ENCODE data around the gene HMGCR. TPM values are rescaled to one million over a fixed set of nuclear protein-coding genes. Genes with fewer than 3 reads are reported as not detected.

Gene HMGCR
- total RNA-seq, 3 donors from 2014 or later (not counting 1 experiment from before 2014, with no cell fraction given) = 44.2 to 89.5 (median 62.6) TPM

DNA sequence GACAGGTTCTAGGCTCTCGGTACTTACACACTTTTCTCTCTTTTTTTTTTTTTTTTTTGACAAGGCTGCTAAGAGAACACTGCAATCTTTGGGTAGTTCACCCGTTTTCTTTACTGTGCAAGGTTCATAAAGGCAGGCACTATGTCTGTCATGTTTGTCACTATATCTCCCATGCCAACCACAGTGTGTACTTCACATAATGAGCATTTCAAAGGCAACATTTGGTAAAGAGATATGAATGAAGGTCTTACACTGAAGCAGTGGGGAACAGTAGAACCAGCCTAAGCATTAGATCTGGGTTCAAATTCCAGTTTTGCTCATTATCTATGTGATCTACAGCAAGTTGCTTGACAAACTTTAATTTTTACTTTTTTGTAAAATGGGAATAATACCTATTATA, 1.5 kb upstream of the HMGCR start:
- no peaks in the 10 kb centered on the region for H3K36me3 ChIP-seq (ENCODE audit: control insufficient read depth, insufficient read depth, low read length)
- Mint-ChIP-seq H3K36me3 (no peaks in the 10 kb centered on the region), H3K9me3 (no peaks in the 10 kb centered on the region), H3K4me3 (no peak overlapping the region), H3K4me1 (peaks cover 9 to 16% of the 10 kb centered on the region in 2 donors), H3K27me3 (ENCODE audit: low read depth in 2 of 2) (peaks cover 0 to 1% of the 10 kb centered on the region in 2 donors), H3K27ac (no peak overlapping the region)
- WGBS (ENCODE audit: insufficient coverage) = 100% methylated on average over 2 of the region's 2 CpGs
- H3K27ac ChIP-seq (ENCODE audit: low read length) = no peak overlapping the region
- intact Hi-C loops (cut with micrococcal nuclease) = loop anchor here (10.0 kb wide), 1 partner anchor 1399 kb away; no protein-coding TSS in a partner anchor
- no peaks in the 10 kb centered on the region for H3K9me3 ChIP-seq (ENCODE audit: control insufficient read depth, insufficient read depth, low read length)
- no peak for DNase-seq
- H3K4me3 ChIP-seq (ENCODE audit: low read length) = no peak overlapping the region
- peaks cover 10% of the 10 kb centered on the region for H3K4me1 ChIP-seq (ENCODE audit: control insufficient read depth, insufficient read depth, low read length)
- H3K27me3 ChIP-seq (ENCODE audit: control insufficient read depth, insufficient read depth, low read length) = no peaks in the 10 kb centered on the region
- TF ChIP-seq, protein P1, sequence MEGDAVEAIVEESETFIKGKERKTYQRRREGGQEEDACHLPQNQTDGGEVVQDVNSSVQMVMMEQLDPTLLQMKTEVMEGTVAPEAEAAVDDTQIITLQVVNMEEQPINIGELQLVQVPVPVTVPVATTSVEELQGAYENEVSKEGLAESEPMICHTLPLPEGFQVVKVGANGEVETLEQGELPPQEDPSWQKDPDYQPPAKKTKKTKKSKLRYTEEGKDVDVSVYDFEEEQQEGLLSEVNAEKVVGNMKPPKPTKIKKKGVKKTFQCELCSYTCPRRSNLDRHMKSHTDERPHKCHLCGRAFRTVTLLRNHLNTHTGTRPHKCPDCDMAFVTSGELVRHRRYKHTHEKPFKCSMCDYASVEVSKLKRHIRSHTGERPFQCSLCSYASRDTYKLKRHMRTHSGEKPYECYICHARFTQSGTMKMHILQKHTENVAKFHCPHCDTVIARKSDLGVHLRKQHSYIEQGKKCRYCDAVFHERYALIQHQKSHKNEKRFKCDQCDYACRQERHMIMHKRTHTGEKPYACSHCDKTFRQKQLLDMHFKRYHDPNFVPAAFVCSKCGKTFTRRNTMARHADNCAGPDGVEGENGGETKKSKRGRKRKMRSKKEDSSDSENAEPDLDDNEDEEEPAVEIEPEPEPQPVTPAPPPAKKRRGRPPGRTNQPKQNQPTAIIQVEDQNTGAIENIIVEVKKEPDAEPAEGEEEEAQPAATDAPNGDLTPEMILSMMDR (IDR thresholded peaks at IDR 0.05) = no peak
- no peak for ATAC-seq

DNA sequence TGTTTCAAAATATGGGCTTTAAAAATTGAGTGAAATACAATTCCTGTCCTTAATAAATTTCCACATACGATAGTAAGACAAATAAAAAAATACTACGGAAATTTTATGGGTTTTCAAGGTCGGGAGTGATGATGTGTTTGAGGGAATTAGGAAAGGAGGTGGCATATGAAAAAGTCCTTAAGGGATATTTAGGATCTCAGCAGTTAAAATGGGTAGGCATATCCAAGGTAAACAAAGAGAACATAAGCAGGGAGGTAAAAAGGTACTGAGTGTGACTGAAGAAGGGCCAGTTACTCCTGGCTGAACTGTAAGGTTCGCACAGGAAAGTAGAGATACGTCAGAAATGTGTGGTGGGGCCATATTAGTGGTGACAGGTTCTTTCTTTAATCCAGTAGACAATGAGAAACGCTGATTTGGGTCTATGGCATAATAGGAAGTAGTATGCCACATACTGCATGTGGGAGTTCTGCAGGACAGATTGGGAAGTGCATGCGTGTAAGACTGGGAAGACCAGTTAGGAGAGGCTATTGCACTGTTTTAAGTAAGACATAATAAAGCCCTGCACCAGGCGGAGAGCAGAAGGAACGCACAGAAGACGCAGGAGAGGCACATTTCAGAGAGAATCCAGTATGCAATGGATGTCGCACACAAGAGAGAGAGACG, 937 bp upstream of the HMGCR start:
- DNase-seq (peak in 1 of 2 donors; percentile 63), ATAC-seq (peak in 1 of 3 donors; percentile 5)
- intact Hi-C loops (cut with micrococcal nuclease) = loop anchor here (2.0 to 10.0 kb wide), 4 partner anchors 175 to 1399 kb away; partner anchors contain the start of genes CERT1, GFM2, NSA2 and POC5
- Mint-ChIP-seq H3K27me3 (ENCODE audit: low read depth in 2 of 2) (no peaks in the 10 kb centered on the region), H3K4me1 (peaks cover 15 to 17% of the 10 kb centered on the region in 2 donors), H3K36me3 (no peaks in the 10 kb centered on the region), H3K4me3 (no peak overlapping the region), H3K27ac (no peak overlapping the region), H3K9me3 (no peaks in the 10 kb centered on the region)
- peaks cover 10% of the 10 kb centered on the region for H3K4me1 ChIP-seq (ENCODE audit: control insufficient read depth, insufficient read depth, low read length)
- H3K36me3 ChIP-seq (ENCODE audit: control insufficient read depth, insufficient read depth, low read length) = no peaks in the 10 kb centered on the region
- no peaks in the 10 kb centered on the region for H3K27me3 ChIP-seq (ENCODE audit: control insufficient read depth, insufficient read depth, low read length)
- no peaks in the 10 kb centered on the region for H3K9me3 ChIP-seq (ENCODE audit: control insufficient read depth, insufficient read depth, low read length)
- peak overlapping the region; percentile 64 for H3K27ac ChIP-seq (ENCODE audit: low read length)
- TF ChIP-seq, protein P1 (IDR thresholded peaks at IDR 0.05) = no peak
- WGBS (ENCODE audit: insufficient coverage) = 15% methylated on average over 11 of the region's 12 CpGs
- peak overlapping the region; percentile 77 for H3K4me3 ChIP-seq (ENCODE audit: low read length)

DNA sequence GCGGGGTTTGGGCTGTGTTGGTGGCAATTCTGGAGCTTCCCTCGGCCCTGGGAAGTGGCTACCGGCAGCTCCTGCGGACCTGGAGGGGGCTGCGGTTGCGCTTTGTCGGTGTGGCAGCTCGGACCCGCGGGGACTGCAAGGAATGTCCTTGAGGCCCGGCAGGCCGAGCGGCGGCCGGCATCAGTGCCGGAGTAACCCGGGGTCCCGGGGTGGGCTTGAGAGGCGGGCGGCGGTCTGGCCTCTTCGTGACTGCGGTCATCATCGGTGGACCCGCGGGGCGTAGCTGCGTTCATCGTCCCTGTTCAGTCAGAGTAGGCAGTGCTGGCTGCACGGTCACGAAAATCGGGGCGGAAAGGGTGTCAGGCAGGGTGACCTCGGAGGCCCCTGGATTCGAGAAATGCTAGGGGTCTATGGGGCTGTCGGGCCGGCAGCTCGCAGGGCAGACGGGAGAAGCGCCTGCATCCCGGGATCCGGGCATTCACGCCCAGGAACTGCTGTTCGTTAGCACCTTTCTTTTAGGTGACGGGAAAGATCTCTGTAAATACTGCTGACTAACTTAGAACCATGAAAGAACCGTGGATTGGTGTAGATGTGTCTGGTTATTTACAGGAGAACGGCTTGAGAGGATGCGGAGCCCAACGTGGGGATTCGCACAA, 474 bp downstream of the HMGCR start:
- peak overlapping the region; percentile 77 for H3K4me3 ChIP-seq (ENCODE audit: low read length)
- H3K27me3 Mint-ChIP-seq (ENCODE audit: low read depth in 2 of 2) = no peaks in the 10 kb centered on the region
- H3K27ac ChIP-seq (ENCODE audit: low read length) = peak overlapping the region; percentile 82
- no peak overlapping the region for H3K4me3 Mint-ChIP-seq
- no peaks in the 10 kb centered on the region for H3K9me3 ChIP-seq (ENCODE audit: control insufficient read depth, insufficient read depth, low read length)
- no peaks in the 10 kb centered on the region for H3K9me3 Mint-ChIP-seq
- under 1% methylated on average over 48 of the region's 50 CpGs for WGBS (ENCODE audit: insufficient coverage)
- peaks cover 19 to 29% of the 10 kb centered on the region in 2 donors for H3K4me1 Mint-ChIP-seq
- intact Hi-C loops (cut with micrococcal nuclease) = loop anchor here (1.0 to 10.0 kb wide), 5 partner anchors 100 to 1397 kb away; partner anchors contain the start of genes CERT1, GFM2, NSA2 and POC5
- ATAC-seq = peak in 1 of 3 donors; percentile 1
- TF ChIP-seq, protein P1 (IDR thresholded peaks at IDR 0.05) = no peak
- H3K27ac Mint-ChIP-seq = no peak overlapping the region
- no peaks in the 10 kb centered on the region for H3K27me3 ChIP-seq (ENCODE audit: control insufficient read depth, insufficient read depth, low read length)
- no peaks in the 10 kb centered on the region for H3K36me3 ChIP-seq (ENCODE audit: control insufficient read depth, insufficient read depth, low read length)
- no peaks in the 10 kb centered on the region for H3K36me3 Mint-ChIP-seq
- H3K4me1 ChIP-seq (ENCODE audit: control insufficient read depth, insufficient read depth, low read length) = peaks cover 10% of the 10 kb centered on the region
- peak in 1 of 2 donors; percentile 49 for DNase-seq
